Astrocyte of the cerebellum (primary cell): ENCODE measurements around the gene ARHGEF17.

Experiments
- DNase-seq: peaks from one replicate; pipeline ENCODE4 v3.0.0-alpha.2; 2011; ENCODE audit warnings: low read depth
- H3K4me3 ChIP-seq: 2 replicates; pipeline ENCODE4 v1.5.1; 2011; ENCODE audit warnings: mild to moderate bottlenecking, low read depth, low read length, moderate library complexity
- CTCF ChIP-seq: IDR thresholded peaks from 2 replicates; pipeline ENCODE4 v1.5.1; 2012; ENCODE audit warnings: low read length, low read depth, moderate library complexity, mild to moderate bottlenecking; ENCODE audit errors: missing control alignments
- in situ Hi-C: cut with HindIII; loops from 2 replicates; pipeline ENCODE4 v1.10.0; 2017; ENCODE audit warnings: low sequenced_read_pairs

The ARHGEF17 gene

GRCh38 chr11:73367482-73368024 lies 59.5 kb downstream of the ARHGEF17 start:
- in situ Hi-C loops, result no loop called here

GRCh38 chr11:73372375-73372993 lies 64.4 kb downstream of the ARHGEF17 start:
- in situ Hi-C loops, result no loop called here
- no peak for DNase-seq
- H3K4me3 ChIP-seq, result no peak overlapping the region
- peak; percentile 22 for TF ChIP-seq CTCF

More at GRCh38 chr11:73367482-73368024, 59.5 kb downstream of the ARHGEF17 start:
- no peak for DNase-seq
- TF ChIP-seq CTCF, result no peak
- no peak overlapping the region for H3K4me3 ChIP-seq

- TF ChIP-seq CTCF, result no peak
- in situ Hi-C loops, result no loop called here
- no peak for DNase-seq
- H3K4me3 ChIP-seq, result no peak overlapping the region
These were observed 66.1 kb downstream of the ARHGEF17 start for GRCh38 chr11:73374151-73374550.

- no peak for TF ChIP-seq CTCF
- in situ Hi-C loops, result no loop called here
- DNase-seq, result no peak
- no peak overlapping the region for H3K4me3 ChIP-seq
These were observed 67.7 kb downstream of the ARHGEF17 start for GRCh38 chr11:73375830-73376159.

GRCh38 chr11:73376160-73376802 lies 68.2 kb downstream of the ARHGEF17 start, which contains the start of gene RELT:
TSS of gene RELT (plus strand) at chr11:73376399. CDS start at chr11:73389137, 12,738 bp downstream.
- DNase-seq, result peak; percentile 63
- peak within 1 kb of the TSS; percentile 60 for H3K4me3 ChIP-seq
- TF ChIP-seq CTCF, result peak; percentile 77
- in situ Hi-C loops, result no loop called here

GRCh38 chr11:73376803-73377629 lies 68.9 kb downstream of the ARHGEF17 start:
- peak overlapping the region; percentile 60 for H3K4me3 ChIP-seq
- TF ChIP-seq CTCF, result no peak
- no peak for DNase-seq
- in situ Hi-C loops, result no loop called here
